GM18519 (cell line): ENCODE results near the gene PRKN.

Experiments
- ATAC-seq: cut with Tn5 transposase; IDR thresholded peaks from one replicate; pipeline ENCODE4 v1.9.1; 2021; ENCODE audit warnings: mild to moderate bottlenecking, moderate library complexity; ENCODE audit not compliant: unreplicated experiment, low FRiP score

Gene PRKN

DNA sequence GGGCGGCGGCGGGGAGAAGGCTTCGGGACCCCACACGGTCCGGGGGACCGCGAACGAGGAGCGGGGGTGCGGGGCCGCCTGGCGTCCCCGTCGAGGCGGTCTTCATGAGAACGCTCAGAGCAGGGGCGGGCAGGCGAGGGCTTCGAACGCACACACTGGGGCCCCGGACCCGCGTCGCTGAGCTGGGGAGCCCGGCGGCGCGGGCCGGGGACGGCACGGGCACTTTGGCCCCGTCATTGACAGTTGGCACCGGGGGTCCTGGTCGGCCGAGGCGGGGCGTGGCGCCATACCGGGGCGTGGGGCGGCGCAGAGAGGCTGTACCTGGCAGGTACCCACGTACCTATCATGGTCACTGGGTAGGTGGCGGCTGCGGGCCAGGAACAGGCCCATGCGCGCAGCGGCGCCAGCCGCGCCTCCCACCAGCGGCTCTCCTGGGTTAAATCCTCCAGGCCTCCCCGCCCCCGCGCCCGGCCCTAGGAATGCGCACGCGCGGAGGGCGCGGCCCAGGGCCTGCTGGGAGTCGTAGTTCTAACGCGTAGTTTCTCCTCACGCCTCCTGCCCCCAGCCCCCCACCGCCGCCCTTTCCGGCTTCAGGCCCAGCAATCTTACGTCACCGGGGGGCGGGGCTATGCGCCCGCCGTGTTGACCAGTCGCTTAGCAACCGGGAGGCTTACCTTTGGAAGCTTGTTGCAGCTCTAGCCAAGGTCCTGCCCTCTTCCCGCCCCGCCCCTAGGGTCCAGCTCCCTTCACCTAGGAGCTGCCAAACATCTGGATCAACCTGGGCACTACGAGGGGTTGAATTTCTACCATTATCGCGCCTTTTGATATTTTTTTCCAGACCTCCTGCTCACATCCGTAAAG lies at the start of gene PRKN, which contains the start of gene PACRG:
Gene PRKN, minus strand, starts transcription at position 445 of the 861 bp plus-strand sequence.
Gene PACRG, plus strand, starts transcription at position 653 of the 861 bp plus-strand sequence.
- ATAC-seq: peak; percentile 94

DNA sequence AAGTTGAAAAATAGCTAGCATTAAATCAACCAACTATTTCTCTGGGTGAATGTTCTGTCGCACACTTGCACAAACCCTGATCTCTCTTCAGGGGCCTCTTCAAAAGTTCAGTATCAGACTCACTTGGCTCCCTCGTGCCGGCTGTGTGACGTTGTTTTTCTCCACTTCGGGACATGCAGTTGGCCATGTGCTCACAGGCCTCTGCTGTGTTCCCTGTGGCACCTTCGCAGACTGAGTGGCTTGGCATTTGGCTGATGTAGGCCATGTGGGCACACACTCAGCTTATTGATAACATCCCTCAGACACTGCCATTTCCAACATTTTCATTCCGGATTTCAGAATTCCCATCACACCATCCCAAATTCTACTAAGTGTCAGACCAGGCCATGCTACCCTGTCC lies 49.5 kb upstream of the PRKN start:
- ATAC-seq: no peak

DNA sequence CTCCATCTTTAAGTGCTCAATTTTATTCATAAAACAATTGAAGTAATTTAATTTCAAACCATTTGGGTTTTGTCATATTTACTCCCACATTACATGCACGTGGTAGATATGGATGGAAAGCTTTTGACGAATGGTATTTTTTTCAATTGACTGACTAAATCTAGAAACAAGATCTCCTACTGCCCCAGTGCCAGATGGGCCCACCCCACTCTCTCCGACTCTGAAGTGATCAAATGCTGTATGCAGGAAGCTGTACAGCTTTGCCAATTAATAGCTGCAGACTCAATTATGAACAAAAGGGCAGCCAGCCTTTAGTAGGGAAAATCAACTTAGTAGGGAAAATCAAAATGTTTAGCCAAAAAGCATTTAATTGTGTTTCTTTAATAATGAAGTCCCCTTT lies 46.4 kb upstream of the PRKN start:
- no peak for ATAC-seq

DNA sequence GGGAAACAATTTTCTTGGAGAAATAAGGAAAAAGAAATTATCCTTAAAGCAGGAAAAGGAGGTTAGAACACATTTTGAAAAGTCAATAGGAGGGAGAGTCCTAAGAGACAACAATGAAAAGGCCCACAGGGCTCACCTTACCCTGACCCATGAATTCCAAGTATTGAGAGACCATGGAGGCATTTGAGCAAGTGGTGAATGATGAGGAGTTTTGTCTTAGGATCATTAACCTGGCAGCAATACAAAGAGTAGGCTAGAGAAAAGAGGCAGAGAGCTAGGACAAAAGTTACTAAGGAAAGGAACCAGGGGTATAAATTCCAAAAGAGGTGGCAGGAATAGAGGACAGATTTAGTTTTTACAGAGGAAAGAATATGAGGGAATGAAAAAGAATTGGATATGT lies 44.9 kb upstream of the PRKN start:
- ATAC-seq: no peak

DNA sequence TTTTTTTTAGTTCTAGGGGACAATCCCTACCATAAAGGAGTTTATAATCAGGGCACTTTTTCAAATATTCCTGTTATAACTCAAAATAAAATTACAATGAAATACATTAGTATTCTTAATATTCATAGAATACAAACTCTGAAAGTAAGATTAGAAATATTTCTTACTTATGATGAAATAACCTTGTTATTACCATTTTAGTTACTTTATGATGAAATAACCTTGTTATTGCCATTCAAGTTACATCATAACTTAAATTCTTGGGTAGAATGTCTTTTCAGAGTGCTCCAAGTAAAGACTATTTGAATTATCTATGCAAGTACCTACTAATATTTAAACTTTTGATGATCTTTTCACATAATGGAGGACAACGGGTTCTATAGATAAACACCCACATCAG lies 43.4 kb upstream of the PRKN start:
- no peak for ATAC-seq

DNA sequence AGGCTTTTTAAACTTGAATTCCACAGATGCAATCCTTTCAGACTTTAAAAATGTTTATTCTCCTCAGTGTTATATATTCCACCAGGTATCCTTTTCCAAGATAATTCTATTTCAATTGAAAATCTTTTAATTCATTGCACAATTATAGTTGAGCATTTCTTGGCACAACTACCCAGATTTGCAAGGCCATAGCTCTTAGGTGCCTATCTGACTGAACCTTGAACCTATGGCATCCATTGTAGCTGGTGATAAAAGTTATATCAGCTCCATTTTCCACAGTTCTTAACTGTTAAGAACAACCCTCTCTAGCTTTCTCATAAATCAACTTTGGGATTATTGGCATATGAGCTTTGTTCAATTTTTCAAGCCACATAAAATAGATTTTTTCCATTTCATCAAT lies 42.6 kb upstream of the PRKN start:
- no peak for ATAC-seq

DNA sequence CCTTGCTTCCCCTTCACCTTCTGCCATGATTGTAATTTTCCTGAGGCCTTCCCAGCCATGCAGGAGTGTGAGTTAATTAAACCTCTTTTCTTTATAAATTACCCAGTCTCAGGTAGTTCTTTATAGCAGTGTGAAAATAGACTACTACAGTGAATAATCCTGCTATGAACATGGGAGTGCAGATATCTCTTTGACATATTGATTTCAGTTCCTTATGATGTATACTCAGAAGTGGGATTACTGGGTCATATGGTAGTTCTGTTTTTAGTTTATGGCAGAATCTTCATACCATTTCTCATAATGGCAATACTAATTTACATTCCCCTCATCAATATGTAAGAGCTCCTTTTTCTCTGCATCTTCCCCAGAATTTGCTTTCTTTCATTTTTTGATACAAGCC lies 26.2 kb upstream of the PRKN start:
- no peak for ATAC-seq

DNA sequence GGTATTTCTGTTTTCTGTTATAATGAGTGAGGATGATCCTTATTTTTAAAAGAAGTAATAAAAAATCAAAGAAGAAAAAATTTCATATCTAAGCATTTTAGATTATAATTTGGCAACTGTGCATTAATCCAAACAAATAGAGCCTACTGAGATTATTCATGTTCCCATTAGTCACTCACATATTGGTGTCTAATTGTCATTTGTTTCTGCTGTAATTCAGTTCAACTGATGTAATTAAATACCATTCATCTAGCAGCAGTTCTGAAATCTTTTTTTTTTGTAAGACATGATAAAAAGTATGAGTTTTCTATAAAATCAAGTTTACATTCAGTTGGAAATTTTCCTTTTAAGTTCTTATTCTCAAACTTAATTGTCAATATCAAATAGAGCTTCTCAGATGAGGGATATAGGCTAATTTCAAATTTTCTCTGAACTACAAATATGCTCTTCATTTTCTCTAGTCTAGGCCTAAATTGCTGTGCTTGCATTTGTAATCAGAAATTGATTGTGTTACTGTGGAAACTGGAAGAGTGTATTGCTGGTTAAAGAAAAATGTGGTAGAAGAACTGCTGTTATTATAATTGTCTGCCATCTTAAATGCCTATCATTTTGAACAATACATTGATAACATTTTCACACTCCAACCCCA lies 23.8 kb upstream of the PRKN start:
- no peak for ATAC-seq

DNA sequence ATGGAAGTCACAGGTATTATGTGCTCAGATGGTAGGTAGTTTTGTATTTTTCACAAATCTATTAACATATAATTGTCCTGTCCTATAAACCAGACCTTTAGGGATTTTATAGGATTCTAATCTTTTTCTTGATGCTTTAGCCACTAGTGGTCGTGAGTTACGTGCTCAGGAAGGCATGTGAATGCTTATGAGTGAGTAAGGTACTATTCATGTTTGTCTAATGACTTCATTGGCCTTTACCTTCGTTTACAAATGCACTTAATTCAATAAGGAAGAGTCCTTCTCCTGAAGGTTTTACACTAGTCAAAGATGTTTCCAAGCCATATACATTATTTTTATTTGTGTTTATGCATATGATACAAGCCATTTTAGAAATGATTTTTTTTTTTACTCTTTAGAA lies 23.2 kb upstream of the PRKN start:
- ATAC-seq: no peak

DNA sequence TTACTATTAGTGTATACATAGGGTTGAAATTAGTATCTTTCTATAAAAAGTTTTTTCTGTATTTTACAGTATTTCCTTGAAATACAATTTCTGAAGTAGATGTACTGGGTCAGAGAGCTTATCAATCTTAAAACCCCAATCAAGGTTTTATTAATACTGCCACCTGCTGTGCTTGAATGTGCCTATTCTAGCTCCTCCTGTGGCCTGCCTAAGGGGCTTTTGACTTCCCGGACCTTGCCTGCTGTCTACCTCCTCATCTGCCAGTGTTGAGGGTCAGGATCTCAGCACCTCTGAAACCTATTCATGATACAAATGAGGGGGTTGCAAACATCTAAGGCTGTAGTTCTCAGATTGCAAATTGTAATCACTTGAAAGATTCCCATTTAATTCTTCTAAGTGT lies 9.4 kb upstream of the PRKN start:
- ATAC-seq: no peak

DNA sequence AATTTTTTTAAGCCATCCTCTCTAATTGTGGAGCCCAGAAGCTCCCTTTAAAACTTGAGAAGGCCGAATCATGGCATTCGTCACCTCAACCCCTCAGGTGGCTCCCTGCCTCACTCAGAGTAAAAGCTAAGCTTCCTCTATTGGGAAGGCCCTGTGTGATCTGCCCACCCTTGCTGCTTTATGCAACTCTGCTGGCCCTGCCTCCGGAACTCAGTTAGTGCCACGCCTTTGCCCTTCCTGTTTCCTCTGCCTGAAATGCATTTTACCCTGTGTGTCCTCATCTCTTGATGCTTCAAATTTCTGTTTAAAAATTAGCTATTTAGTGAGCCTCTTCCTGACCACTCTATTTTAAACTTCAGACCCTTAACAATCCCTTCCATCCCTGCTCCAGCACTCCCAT lies 5.9 kb upstream of the PRKN start:
- ATAC-seq: no peak

DNA sequence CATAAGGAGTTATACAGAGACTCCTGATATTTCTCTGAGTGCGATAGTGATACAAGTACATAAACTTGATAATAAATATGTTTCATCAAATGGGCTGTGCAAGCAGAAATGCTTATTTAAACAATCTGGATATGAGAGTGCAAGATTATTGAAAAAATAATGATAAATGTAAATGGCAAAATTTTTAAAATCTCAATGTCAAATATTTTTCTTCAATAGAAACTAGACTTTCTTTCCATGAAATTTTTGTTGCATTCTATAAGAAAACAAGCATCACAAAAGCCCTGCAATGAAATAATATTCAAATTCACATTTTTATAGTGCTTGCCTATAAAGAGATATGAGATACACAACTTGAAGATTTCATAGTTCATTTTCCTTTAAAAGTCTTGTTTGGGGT lies 2.9 kb upstream of the PRKN start:
- no peak for ATAC-seq

DNA sequence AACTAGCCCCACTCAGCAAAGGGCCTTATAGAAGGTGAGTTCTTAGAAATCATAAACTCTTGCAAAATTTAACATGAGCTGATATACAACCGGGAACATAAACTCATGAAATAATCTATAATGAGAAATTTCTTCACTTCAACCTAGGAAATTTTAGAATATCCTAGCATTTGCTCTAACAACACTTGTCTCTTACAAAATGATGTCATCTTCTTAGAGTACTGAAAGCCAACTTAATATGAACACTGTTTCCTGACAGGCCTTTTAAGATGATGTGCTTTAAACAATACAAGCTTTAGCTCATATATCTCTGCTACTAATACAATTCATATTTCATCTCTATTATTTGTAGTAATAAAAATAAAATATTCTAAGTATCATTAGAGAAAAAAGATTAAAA lies 1.1 kb upstream of the PRKN start:
- ATAC-seq: no peak

DNA sequence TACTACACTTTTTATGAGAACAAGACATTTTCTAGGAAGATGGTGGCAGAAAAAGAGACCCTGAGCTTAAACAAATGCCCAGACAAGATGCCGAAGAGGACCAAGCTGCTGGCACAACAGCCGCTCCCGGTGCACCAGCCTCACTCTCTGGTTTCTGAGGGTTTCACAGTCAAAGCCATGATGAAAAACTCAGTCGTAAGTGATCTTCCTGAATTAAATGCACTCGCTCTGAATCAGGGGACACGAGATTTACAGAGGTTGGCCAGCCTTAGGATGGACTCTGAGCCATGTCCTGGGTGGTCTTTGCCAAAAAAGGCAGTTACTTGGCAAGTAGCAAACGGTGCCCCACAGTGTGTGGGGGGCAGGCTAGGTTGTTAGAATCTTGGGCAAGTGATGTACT lies 631 bp upstream of the PRKN start:
- no peak for ATAC-seq

DNA sequence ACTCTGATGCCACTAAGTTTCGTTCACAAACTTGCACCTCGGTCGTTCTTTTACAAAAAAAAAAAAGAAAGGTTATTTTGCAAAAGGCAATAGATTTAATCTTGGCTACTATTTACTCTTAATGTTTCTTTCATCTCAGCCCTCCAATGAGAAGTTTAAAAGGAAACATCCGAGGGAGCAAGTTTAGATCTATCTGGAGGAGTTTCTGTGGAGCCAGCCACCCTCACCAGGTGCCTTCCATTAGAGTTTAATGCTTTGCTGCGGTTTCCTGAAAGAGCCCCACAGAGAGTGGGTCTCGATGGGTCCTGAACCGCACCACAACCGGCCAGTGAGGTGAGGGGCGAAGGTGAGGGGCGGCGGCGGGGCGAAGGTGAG lies 632 bp downstream of the PRKN start:
- ATAC-seq: no peak

DNA sequence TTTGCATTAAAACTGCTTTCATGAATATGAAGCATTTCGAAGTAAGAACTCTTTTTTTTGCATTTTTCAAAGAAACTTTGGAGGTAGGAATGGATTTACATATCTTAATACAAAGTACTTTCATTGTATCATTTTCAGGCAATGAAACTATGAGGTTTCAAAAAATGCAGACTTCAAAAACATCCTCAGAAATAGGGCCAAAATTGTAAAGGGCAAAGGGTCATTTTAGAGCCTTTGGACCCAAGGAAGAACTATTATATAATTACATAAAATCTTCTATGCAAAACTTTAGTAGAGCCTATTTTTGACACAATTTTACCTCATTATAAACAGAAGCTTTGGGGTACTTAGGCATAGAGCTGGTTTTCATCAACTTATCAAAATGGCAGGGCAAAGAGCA lies 4.9 kb downstream of the PRKN start:
- ATAC-seq: no peak

DNA sequence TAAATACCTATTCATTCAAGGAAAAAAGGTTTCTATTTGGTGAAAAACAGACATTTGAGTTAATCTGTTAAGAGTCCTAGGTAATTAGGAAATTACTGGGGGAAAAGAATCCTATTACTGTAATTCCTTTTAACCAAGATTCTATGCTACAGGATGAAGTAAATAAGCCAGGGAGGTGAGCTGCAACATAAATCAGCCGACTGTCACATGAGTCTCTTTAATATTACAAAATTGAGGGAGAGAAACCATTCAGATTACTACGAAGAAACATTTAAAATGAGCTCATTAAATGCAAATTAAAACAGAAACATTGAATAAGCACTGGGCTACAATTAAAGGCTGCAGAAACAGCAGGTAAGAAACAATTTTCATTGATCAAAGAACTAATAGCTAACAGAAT lies 5.3 kb downstream of the PRKN start:
- ATAC-seq: no peak

DNA sequence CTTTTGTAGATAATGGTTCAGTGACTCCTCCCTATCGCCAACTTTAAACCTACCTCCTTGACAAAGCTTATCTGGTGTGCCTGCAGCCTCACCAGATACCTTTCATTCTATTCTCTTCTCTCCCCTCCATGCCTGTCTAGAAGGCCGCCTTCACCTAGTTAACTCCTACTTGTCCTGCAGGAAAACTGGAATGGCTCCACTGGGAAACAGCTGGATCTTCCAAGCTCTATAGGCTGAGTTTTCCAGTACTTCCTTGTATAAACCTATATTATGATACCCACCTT lies 6.2 kb downstream of the PRKN start:
- no peak for ATAC-seq

DNA sequence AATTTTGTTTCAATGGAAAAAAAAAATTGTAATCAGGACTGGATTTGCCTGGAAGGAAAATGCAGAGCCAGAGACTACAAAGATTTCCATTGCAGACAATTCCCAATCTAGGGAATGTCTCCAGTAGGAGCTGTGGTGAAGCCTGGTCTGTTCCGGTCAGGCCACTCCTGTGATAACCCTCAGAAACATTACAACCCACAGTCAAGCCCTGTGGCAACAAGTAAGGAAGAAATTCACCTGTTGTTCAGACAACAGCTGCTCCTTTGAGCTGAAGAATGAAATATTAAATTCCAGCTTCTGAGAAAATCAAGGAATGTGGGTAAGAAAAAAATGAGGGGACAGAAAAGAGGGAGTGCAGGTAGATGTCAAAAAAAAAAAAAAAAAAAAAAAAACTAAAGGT lies 8.0 kb downstream of the PRKN start:
- no peak for ATAC-seq

DNA sequence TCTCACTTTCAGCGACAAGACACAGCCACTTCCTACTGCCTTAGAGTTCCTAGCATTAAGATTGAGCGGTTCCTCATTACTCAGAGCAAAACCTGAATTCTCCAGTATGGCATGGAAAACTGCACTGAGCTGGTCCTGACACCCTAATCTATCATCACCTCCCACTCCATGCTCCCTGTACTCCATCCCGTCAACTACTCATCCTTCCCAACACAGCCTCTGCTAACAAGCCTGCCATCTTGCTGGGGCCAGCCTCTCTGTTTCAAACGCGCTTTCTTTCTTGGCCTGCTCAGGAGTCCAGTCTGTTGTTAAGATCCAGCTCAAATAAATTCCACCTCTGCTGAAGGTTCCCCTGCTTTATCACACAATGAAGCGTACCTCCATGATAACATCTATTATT lies 12.0 kb downstream of the PRKN start:
- no peak for ATAC-seq

DNA sequence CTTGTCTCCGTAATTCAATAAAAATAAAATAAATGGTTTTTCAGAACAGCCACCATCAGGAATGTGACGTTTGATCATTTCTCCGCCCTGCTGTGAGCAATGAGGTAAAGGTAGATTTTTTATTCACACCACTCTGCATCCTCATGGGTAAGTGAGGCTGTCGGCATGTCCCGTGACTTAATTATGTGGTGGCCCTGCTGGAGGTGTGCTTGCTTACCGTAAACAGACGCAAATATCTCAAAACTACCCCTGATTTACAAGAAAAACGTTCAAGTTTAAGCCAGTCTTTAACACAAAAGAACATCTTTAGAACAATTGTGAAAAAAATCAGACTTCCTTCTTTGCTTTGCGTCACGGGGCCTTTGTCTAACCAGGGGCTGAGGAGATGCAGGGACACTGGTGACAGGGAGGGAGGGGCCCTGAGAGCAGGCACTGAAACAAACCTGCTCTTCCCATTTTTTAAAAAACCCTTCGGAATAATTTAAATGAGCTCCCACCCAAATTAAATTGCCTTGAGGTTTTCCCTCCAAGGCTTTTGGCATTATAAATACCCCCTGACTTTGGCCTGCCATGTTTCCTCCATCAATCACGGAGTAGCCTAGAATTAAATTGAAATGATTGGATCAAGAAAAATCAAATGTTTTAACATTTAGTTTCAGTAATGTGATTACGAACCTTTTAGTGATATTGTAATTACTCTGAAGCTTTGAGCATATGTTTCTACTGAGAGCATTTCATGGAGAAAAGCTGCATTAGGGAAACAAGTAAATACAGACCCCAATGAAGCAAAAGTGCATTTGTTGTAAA lies 13.4 kb downstream of the PRKN start:
- ATAC-seq: no peak

DNA sequence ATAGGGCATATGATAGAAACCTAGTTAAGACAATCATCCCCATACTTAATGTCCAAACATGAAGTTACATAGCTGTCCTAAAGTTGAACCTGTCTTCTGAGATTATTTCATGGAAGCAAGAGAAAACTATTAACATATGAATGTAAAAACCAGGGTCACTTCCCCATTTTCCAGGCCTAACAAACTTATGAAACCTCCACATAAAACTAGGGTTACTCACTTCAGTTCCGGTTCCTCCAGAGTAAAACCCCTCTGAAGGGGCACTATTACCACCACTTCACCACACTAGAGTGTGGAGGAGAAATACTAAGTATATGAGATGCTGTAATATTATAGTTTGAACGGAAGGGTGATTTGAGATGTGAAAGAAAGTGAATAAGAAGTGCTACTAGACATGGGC lies 14.9 kb downstream of the PRKN start:
- no peak for ATAC-seq
